Left colon (tissue), 2 donors: ENCODE results near the gene PRUNE1. TPM values are rescaled to one million over a fixed set of nuclear protein-coding genes. Genes with fewer than 3 reads are reported as not detected.

Experiments
- ATAC-seq: fragments of 200-7000 bp; cut with Tn5 transposase; one replicate; pipeline ENCODE4 v1.9.1; 2020; ENCODE audit warnings: mild to moderate bottlenecking, moderate library complexity
- DNase-seq, 2 donors: peaks; one replicate each; pipeline ENCODE4 v3.0.0-alpha.2; 2020
- intact Hi-C, 2 donors: fragments of 100-400 bp; cut with DNase I in 1 of 2; cut with micrococcal nuclease in 1 of 2; formaldehyde crosslinking; loops; one replicate each; pipeline versions ENCODE4 v1.11.2 to v1.14.0; 2022; cut with DNase I, micrococcal nuclease
- total RNA-seq, 2 donors: library from RNA; stranded (reverse); fragmentation: NEBNext Ultra II Directional; extraction: Animal tissue kit (Norgen Biotek cat#: 25700); gene quantifications; one replicate each; pipeline ENCODE4 v1.2.1, GENCODE V29; 2021
- donor health status: DM: no; HTN: no; CAD: no.
- donor health status: DM: yes; HTN: yes; CAD: no.

Gene PRUNE1
- total RNA-seq, 2 donors from 2014 or later: 18.9 to 19.0 TPM

DNA sequence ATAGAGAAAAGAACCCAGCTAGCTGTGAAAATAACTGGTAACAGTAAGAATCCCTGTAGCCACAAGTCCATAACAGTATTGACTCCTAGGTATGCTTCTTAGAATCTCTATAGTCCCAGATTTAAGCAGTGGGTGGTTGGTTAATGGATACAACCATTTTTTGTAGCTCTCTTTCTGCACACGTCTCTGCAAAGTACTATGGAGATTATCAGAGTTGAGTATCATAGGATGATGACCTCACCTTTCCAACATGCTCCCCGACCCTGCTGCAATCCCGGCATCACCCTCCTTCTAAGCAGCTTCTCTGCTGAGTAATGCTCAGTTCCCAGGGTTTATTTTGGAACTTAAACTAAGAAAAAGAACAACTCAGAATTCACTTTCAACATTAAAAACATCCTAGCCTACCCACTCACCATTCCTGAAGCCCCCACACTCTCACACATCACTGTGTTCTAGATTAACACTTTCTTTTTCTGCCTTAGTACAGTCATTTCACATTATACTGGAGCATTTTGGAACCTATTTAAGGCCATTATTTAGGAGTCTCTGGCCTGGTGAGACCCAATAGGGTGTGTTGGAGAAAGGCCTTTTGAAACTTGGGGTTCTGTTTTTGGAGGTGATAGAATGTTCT, 54.6 kb downstream of the PRUNE1 start:
- ATAC-seq: no peak
- intact Hi-C loops: no loop called here
- DNase-seq: no peak

DNA sequence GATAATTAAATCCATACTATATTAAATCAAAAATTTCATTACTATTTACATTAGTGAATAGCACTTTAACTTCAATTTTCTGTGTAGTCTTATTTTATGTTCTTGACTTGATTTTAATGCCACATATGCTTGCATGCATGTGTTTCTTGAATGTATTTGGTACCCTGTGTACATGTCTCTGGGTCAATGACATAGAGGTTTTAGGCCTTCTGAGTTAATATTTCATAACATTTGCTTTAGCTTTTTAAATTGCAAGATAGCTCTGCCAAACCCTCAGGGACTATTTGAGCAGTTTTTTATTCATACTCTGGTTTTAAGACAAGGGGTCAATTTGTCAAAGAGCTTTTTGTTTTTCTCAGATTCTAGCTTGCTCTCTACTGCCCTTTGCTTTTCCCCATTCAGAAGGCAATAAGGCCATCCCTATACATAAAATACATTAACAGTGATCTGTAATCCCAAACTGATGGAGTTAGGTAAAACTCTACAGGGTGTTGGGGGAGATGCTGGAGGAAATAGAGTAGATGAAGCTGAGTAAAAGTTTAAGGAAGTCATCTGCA, 56.9 kb downstream of the PRUNE1 start:
- intact Hi-C loops: no loop called here
- ATAC-seq (no peak), DNase-seq (no peak)

- no peak for ATAC-seq
- intact Hi-C loops: no loop called here
- DNase-seq: no peak
Observed at GRCh38 chr1:151067185-151067584, 58.9 kb downstream of the PRUNE1 start.

DNA sequence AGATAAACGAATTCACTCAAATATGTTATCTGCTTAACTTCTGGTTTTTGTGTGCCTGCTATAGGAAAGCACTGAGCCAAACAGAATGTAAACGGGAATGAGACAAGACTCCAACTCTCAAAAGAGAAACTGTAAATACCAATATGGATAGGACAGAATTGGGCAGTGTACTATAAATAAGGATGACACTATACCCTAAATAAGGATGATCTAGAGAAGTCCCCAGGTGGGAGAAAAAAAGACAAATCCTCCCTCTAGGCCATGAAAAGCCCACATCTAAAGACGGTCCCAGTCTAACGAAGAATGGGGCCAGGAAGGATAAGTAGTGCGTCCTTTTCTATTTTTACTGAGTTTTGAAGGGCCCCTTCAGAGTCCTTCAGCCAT, 60.8 kb downstream of the PRUNE1 start:
- ATAC-seq (no peak), DNase-seq (no peak)
- intact Hi-C loops: no loop called here

GRCh38 chr1:151070474-151071276, 62.4 kb downstream of the PRUNE1 start, which contains the start of gene GABPB2:
Gene GABPB2 (plus strand): TSS chr1:151070761. CDS start chr1:151088190, 17,429 bp downstream.
- ATAC-seq: peak; percentile 91
- intact Hi-C loops: no loop called here
- DNase-seq: peak; percentile 92 to 93

GRCh38 chr1:151072224-151072623, 64.0 kb downstream of the PRUNE1 start:
- DNase-seq (no peak), ATAC-seq (no peak)
- intact Hi-C loops: no loop called here

Other genes with a start within 250 kb of the PRUNE1 start
- gene CTSS, start 242.7 kb upstream of the PRUNE1 start, total RNA-seq: 100 to 1,000 TPM; 576 to 638 TPM
- 10 to 100 TPM; 23.8 to 49.6 TPM for gene CTSK, start 200.2 kb upstream of the PRUNE1 start, total RNA-seq
- 10 to 100 TPM; 36.9 to 43.1 TPM for gene ARNT, start 131.8 kb upstream of the PRUNE1 start, total RNA-seq
- gene CTXND2, start 121.3 kb upstream of the PRUNE1 start, total RNA-seq: not detected
- 10 to 100 TPM; 35.7 to 38.9 TPM for gene SETDB1, start 82.1 kb upstream of the PRUNE1 start, total RNA-seq
- 100 to 1,000 TPM; 179 to 205 TPM for gene CERS2, start 33.6 kb upstream of the PRUNE1 start, total RNA-seq
- not detected for gene ANXA9, start 26.2 kb upstream of the PRUNE1 start, total RNA-seq
- 10 to 100 TPM; 43.5 to 50.4 TPM for gene MINDY1, start 1.5 kb upstream of the PRUNE1 start, total RNA-seq
- gene BNIPL, start 28.1 kb downstream of the PRUNE1 start, total RNA-seq: under 1 TPM; 0.61 to 0.75 TPM
- 1 to 10 TPM; 3.0 to 4.1 TPM for gene C1orf56, start 39.3 kb downstream of the PRUNE1 start, total RNA-seq
- 10 to 100 TPM; 65.5 to 74.4 TPM for gene CDC42SE1, start 51.2 kb downstream of the PRUNE1 start, total RNA-seq
- gene MLLT11, start 51.9 kb downstream of the PRUNE1 start, total RNA-seq: under 1 TPM; 0.21 to 0.81 TPM
- gene GABPB2, start 62.3 kb downstream of the PRUNE1 start, total RNA-seq: 10 to 100 TPM; 14.7 to 15.8 TPM
- gene SEMA6C, start 138.2 kb downstream of the PRUNE1 start, total RNA-seq: 1 to 10 TPM; 2.7 to 2.8 TPM
- 1 to 10 TPM in 1 of 2 donors, under 1 TPM in 1; 0.40 to 2.8 TPM for gene TNFAIP8L2, start 148.2 kb downstream of the PRUNE1 start, total RNA-seq
- gene LYSMD1, start 157.5 kb downstream of the PRUNE1 start, total RNA-seq: 1 to 10 TPM; 6.8 to 9.2 TPM
- gene SCNM1, start 157.7 kb downstream of the PRUNE1 start, total RNA-seq: 10 to 100 TPM; 22.6 to 26.2 TPM
- gene TMOD4, start 167.5 kb downstream of the PRUNE1 start, total RNA-seq: 1 to 10 TPM; 1.2 to 1.6 TPM
- 10 to 100 TPM; 34.4 TPM for gene VPS72, start 181.7 kb downstream of the PRUNE1 start, total RNA-seq
- 10 to 100 TPM; 36.2 to 49.3 TPM for gene PIP5K1A, start 190.1 kb downstream of the PRUNE1 start, total RNA-seq
- gene PSMD4, start 246.3 kb downstream of the PRUNE1 start, total RNA-seq: 100 to 1,000 TPM; 103 to 105 TPM